CD4-positive, CD25-positive, alpha-beta regulatory T cell (primary cell): ENCODE data around the gene MAGEA3. TPM values are rescaled to one million over a fixed set of nuclear protein-coding genes. Genes with fewer than 3 reads are reported as not detected.

Experiments used
- polyA plus RNA-seq, 4 donors: library from polyadenylated mRNA; unstranded; fragments of 300-500 nt; fragmentation: Illumina TruSeq; gene quantifications; one replicate each; pipeline ENCODE4 v1.2.3, GENCODE V29; 2021
- total RNA-seq: library from RNA; stranded (reverse); gene quantifications from one replicate; pipeline ENCODE4 v1.2.3, GENCODE V29; 2022

Gene MAGEA3
- total and polyA plus RNA-seq, 5 donors from 2014 or later = not detected

Other genes starting within 250 kb of the MAGEA3 start
- gene GABRA3, start 247.5 kb upstream of the MAGEA3 start, total RNA-seq = not detected
- not detected for gene GABRA3, start 247.5 kb upstream of the MAGEA3 start, polyA plus RNA-seq
- gene GABRQ, start 60.9 kb upstream of the MAGEA3 start, total RNA-seq = not detected
- gene GABRQ, start 60.9 kb upstream of the MAGEA3 start, polyA plus RNA-seq = not detected
- not detected for gene CSAG2, start 10.5 kb downstream of the MAGEA3 start, total RNA-seq
- gene CSAG2, start 10.5 kb downstream of the MAGEA3 start, polyA plus RNA-seq = not detected
- gene MAGEA2B, start 15.8 kb downstream of the MAGEA3 start, total RNA-seq = not detected
- gene MAGEA2B, start 15.8 kb downstream of the MAGEA3 start, polyA plus RNA-seq = not detected
- not detected for gene CSAG1, start 34.9 kb downstream of the MAGEA3 start, total RNA-seq
- not detected for gene CSAG1, start 34.9 kb downstream of the MAGEA3 start, polyA plus RNA-seq
- gene MAGEA12, start 35.0 kb downstream of the MAGEA3 start, total RNA-seq = not detected
- not detected for gene MAGEA12, start 35.0 kb downstream of the MAGEA3 start, polyA plus RNA-seq
- not detected for gene MAGEA2, start 55.0 kb downstream of the MAGEA3 start, total RNA-seq
- not detected for gene MAGEA2, start 55.0 kb downstream of the MAGEA3 start, polyA plus RNA-seq
- gene CSAG3, start 60.4 kb downstream of the MAGEA3 start, total RNA-seq = not detected
- under 1 TPM in 1 of 4 donors, not detected in 3; 0.50 TPM for gene CSAG3, start 60.4 kb downstream of the MAGEA3 start, polyA plus RNA-seq
- not detected for gene MAGEA6, start 70.9 kb downstream of the MAGEA3 start, total RNA-seq
- gene MAGEA6, start 70.9 kb downstream of the MAGEA3 start, polyA plus RNA-seq = not detected
- gene CETN2, start 132.0 kb downstream of the MAGEA3 start, total RNA-seq = 6.1 TPM
- 10 to 100 TPM; 19.3 to 22.2 (median 20.7) TPM for gene CETN2, start 132.0 kb downstream of the MAGEA3 start, polyA plus RNA-seq
- gene NSDHL, start 132.3 kb downstream of the MAGEA3 start, total RNA-seq = 8.4 TPM
- gene NSDHL, start 132.3 kb downstream of the MAGEA3 start, polyA plus RNA-seq = 10 to 100 TPM; 15.8 to 27.4 (median 17.4) TPM
- gene ZNF185, start 199.3 kb downstream of the MAGEA3 start, total RNA-seq = 4.4 TPM
- 1 to 10 TPM; 1.1 to 3.0 (median 1.7) TPM for gene ZNF185, start 199.3 kb downstream of the MAGEA3 start, polyA plus RNA-seq